HEK293T (cell line): ENCODE results near the gene SLC5A10.

Source experiments
- CTBP1 ChIP-seq: fragments of 450-650 bp; IDR thresholded peaks from 2 replicates; pipeline ENCODE4 v1.6.1; 2016; ENCODE audit warnings: borderline replicate concordance
- ZNF384 ChIP-seq: fragments of 450-650 bp; IDR thresholded peaks from 2 replicates; pipeline ENCODE4 v1.6.1; 2016

GRCh38 chr17:18921485-18921884 lies 30.5 kb upstream of the SLC5A10 start:
- no peak for TF ChIP-seq ZNF384
- TF ChIP-seq CTBP1, result no peak
